K562 (cell line): ENCODE measurements around the gene PIK3R5. TPM values are rescaled to one million over a fixed set of nuclear protein-coding genes. Genes with fewer than 3 reads are reported as not detected.

Source experiments
- ATAC-seq: fragments of 200-7000 bp; cut with Tn5 transposase; 3 replicates; pipeline ENCODE4 v1.9.1; 2020; ENCODE audit warnings: moderate library complexity
- BruUV-seq: library from RNA; stranded (reverse); fragments of 400-500 nt; replicated peaks from 2 replicates; lab custom pipeline; 2021; lab: Mats Ljungman, UMichigan
- CTCF ChIA-PET: fragments of 300-600 bp; formaldehyde crosslinking; extraction: SDS; loops from one replicate; lab custom pipeline; 2021; ENCODE audit warnings: low intra/inter-chr PET ratio; lab: Yijun Ruan, JAX
- POLR2A ChIA-PET: fragments of 300-600, 350-650 bp; sonication (Branson Sonifier 250); formaldehyde crosslinking; extraction: SDS; loops from one replicate; lab custom pipeline; 2021; ENCODE audit warnings: antibody characterized with exemption, inconsistent platforms; lab: Yijun Ruan, JAX
- DNase-seq, 4 experiments: peaks; one replicate each; pipeline versions ENCODE4 v3.0.0 to v3.0.0-alpha.2; 2011 to 2018; ENCODE audit warnings: low spot score in 3 of 4, mixed read lengths in 3 of 4; ENCODE audit errors: extremely low read depth in 1 of 4
- FAIRE-seq: peaks from 2 replicates; lab custom pipeline; 2011; peaks lifted over from hg19 to GRCh38; lab: Jason Lieb, UNC
- H2AFZ ChIP-seq: 2 replicates; pipeline ENCODE4 v1.6.0; 2011; ENCODE audit warnings: low read depth, low read length, control low read depth, inconsistent platforms
- H3K27ac ChIP-seq: fragments of 200-600 bp; 3 replicates; pipeline ENCODE4 v1.8.0; 2011; ENCODE audit warnings: low read depth, mild to moderate bottlenecking, control low read depth, inconsistent platforms, low read length, moderate library complexity, mixed read lengths; ENCODE audit errors: extremely low read depth
- H3K27me3 ChIP-seq, 2 experiments: fragments of 300-600 bp in 1 of 2; 2 replicates in 1 of 2; 3 replicates in 1 of 2; pipeline versions ENCODE4 v1.6.0 to v1.8.0; 2011; ENCODE audit warnings: inconsistent platforms in 2 of 2, low read length in 2 of 2, mild to moderate bottlenecking in 1 of 2, mixed read lengths in 1 of 2, moderate library complexity in 1 of 2; ENCODE audit not compliant: control insufficient read depth in 2 of 2, insufficient read depth in 2 of 2
- H3K36me3 ChIP-seq: fragments of 300-600 bp; 3 replicates; pipeline ENCODE4 v1.8.0; 2011; ENCODE audit warnings: mild to moderate bottlenecking, low read length, inconsistent platforms; ENCODE audit not compliant: control insufficient read depth, insufficient read depth
- H3K4me1 ChIP-seq, 2 experiments: fragments of 200-600 bp in 1 of 2; replicated peaks in 1 of 2; 2 replicates in 1 of 2; 3 replicates in 1 of 2; pipeline versions ENCODE4 v1.5.1 to v1.8.0; 2011; ENCODE audit warnings: inconsistent platforms in 2 of 2, low read length in 2 of 2, mild to moderate bottlenecking in 1 of 2, mixed read lengths in 1 of 2, moderate library complexity in 1 of 2; ENCODE audit not compliant: control insufficient read depth in 2 of 2, insufficient read depth in 2 of 2
- H3K4me2 ChIP-seq: 2 replicates; pipeline ENCODE4 v1.6.1; 2011; ENCODE audit warnings: low read length, control low read depth, inconsistent platforms, mixed read lengths; ENCODE audit not compliant: insufficient read depth
- H3K4me3 ChIP-seq: fragments of 200-600 bp; sonication (generic), shearing (Covaris generic); 2 replicates; pipeline ENCODE4 v1.5.1; 2016; ENCODE audit warnings: control low read depth, inconsistent platforms
- H3K79me2 ChIP-seq: fragments of 200-600 bp; 3 replicates; pipeline ENCODE4 v1.8.0; 2011; ENCODE audit warnings: low read length, inconsistent platforms; ENCODE audit not compliant: control insufficient read depth, insufficient read depth
- H3K9ac ChIP-seq, 2 experiments: 2 replicates each; pipeline versions ENCODE4 v1.6.0 to v1.6.1; 2011; ENCODE audit warnings: low read depth in 2 of 2, low read length in 2 of 2, control low read depth in 1 of 2, inconsistent platforms in 1 of 2, mild to moderate bottlenecking in 1 of 2, mixed read lengths in 1 of 2; ENCODE audit not compliant: insufficient read depth in 1 of 2
- H3K9me1 ChIP-seq: one replicate; pipeline ENCODE4 v1.6.0; 2011; ENCODE audit warnings: inconsistent platforms, mild to moderate bottlenecking, low read length, moderate library complexity; ENCODE audit not compliant: control insufficient read depth, insufficient read depth
- H3K9me3 ChIP-seq: replicated peaks from 2 replicates; pipeline ENCODE4 v1.5.1; 2011; ENCODE audit warnings: low read depth, low read length, inconsistent platforms; ENCODE audit not compliant: control insufficient read depth, insufficient read depth
- H4K20me1 ChIP-seq: replicated peaks from 2 replicates; pipeline ENCODE4 v1.6.1; 2011; ENCODE audit warnings: low read length, inconsistent platforms, mixed read lengths; ENCODE audit not compliant: control insufficient read depth, insufficient read depth
- CBX1 ChIP-seq: sonication (generic); IDR thresholded peaks from 2 replicates; pipeline ENCODE4 v1.6.1; 2016; ENCODE audit warnings: antibody characterized with exemption, low read depth, mild to moderate bottlenecking
- CXXC5 ChIP-seq: fragments of 250-450 bp; sonication (Bioruptor Pico); IDR thresholded peaks from 2 replicates; pipeline ENCODE4 v1.8.0; 2022; ENCODE audit warnings: inconsistent platforms, mild to moderate bottlenecking, moderate library complexity
- HMGN3 ChIP-seq: IDR thresholded peaks from 2 replicates; pipeline ENCODE4 v1.6.1; 2011; ENCODE audit warnings: borderline replicate concordance, low read depth, mild to moderate bottlenecking, mixed read lengths, low read length; ENCODE audit not compliant: insufficient read length; ENCODE audit errors: extremely low read depth
- KDM5B ChIP-seq: fragments of 200-600 bp; sonication (generic); IDR thresholded peaks from 2 replicates; pipeline ENCODE4 v1.6.1; 2012; ENCODE audit warnings: low read depth, mild to moderate bottlenecking, moderate library complexity, low read length, control low read depth, inconsistent platforms; ENCODE audit not compliant: insufficient replicate concordance
- SP1 ChIP-seq: sonication (generic); formaldehyde crosslinking; IDR thresholded peaks from 2 replicates; pipeline ENCODE4 v1.8.1; 2022; ENCODE audit warnings: mild to moderate bottlenecking, missing genetic modification reagents
- ZFX ChIP-seq: sonication (generic); formaldehyde crosslinking; IDR thresholded peaks from 2 replicates; pipeline ENCODE4 v1.8.0; 2022; ENCODE audit warnings: mild to moderate bottlenecking, missing genetic modification reagents, moderate library complexity
- ZNF124 ChIP-seq: sonication (generic); formaldehyde crosslinking; IDR thresholded peaks from 2 replicates; pipeline ENCODE4 v1.8.1; 2022; ENCODE audit warnings: missing genetic modification reagents
- ZNF212 ChIP-seq: fragments of 450-650 bp; formaldehyde crosslinking; IDR thresholded peaks from 2 replicates; pipeline ENCODE4 v1.4.0; 2020; ENCODE audit warnings: mild to moderate bottlenecking
- WGBS: fragments of 100-300 bp; shearing (Covaris generic); methylation state at CpG from one replicate; pipeline ENCODE4 v1.1.6; 2016; ENCODE audit warnings: low coverage, mixed read lengths; ENCODE audit not compliant: insufficient coverage; ENCODE audit errors: missing lambda C conversion rate; 5-methylcytosine and 5-hydroxymethylcytosine counted together
- in situ Hi-C: fragments of 300-500 bp; cut with MboI; formaldehyde crosslinking; loops from 4 replicates; pipeline ENCODE4 v1.15.0; 2018; ENCODE audit warnings: inconsistent platforms, mixed read lengths
- intact Hi-C: fragments of 100-400 bp; cut with micrococcal nuclease; formaldehyde crosslinking; loops from 2 replicates; pipeline ENCODE4 v1.14.2; 2022
- polyA plus RNA-seq, 8 experiments: library from polyadenylated mRNA; depleted of rRNA in 4 of 8; stranded (reverse) in 5 of 8; unstranded in 3 of 8; fragments of >200 nt; fragmentation: Nextera tagmentation in 2 of 8; fragmentation: Illumina TruSeq in 1 of 8; extraction: Ambion mirVana in 2 of 8; extraction: Trizol in 1 of 8; gene quantifications; 2 replicates each; pipeline versions ENCODE4 v1.2.1 to v1.2.3, GENCODE V29; 2011 to 2014; ENCODE audit warnings: inconsistent platforms in 1 of 8, missing spikeins in 1 of 8
- total RNA-seq, 7 experiments: library from RNA; depleted of rRNA in 6 of 7; stranded (reverse); fragments of >200 nt in 6 of 7; fragmentation: Illumina TruSeq in 2 of 7; extraction: Trizol in 2 of 7; gene quantifications; 2 replicates each; pipeline versions ENCODE4 v1.2.1 to v1.2.3, GENCODE V29; 2011 to 2021; ENCODE audit warnings: low replicate concordance in 1 of 7
- TF ChIP-seq, protein P1 (sequence below): IDR thresholded peaks from 2 replicates; pipeline ENCODE4 v1.6.1; 2011; ENCODE audit not compliant: insufficient read length; ENCODE audit errors: extremely low read depth
- TF ChIP-seq, protein P2 (sequence below): sonication (generic); formaldehyde crosslinking; IDR thresholded peaks from 2 replicates; pipeline ENCODE4 v1.8.0; 2022; ENCODE audit warnings: mild to moderate bottlenecking, missing genetic modification reagents
- TF ChIP-seq, protein P3 (sequence below): fragments of 250-450 bp; sonication (Bioruptor Pico); IDR thresholded peaks from 2 replicates; pipeline ENCODE4 v1.4.0; 2020; ENCODE audit warnings: mild to moderate bottlenecking, moderate library complexity, borderline replicate concordance

The PIK3R5 gene
- total and polyA plus RNA-seq, 9 of the 15 experiments (the other 6 are each of a cell fraction or from before 2014, with no cell fraction given), result 0.01 to 0.38 TPM; not detected in 7

- in situ Hi-C loops, result loop anchor here (25.0 kb wide), 2 partner anchors 562 to 913 kb away; no protein-coding TSS in a partner anchor
- DNase-seq, result no peak
- no peak for ATAC-seq
- intact Hi-C loops, result no loop called here
- no TSS peak for BruUV-seq
- Histone ChIP-seq H3K4me1 (no peaks in the 10 kb centered on the region), H3K4me3 (no peak overlapping the region), H3K9me1 (no peaks in the 10 kb centered on the region), H3K36me3 (no peaks in the 10 kb centered on the region), H3K4me2 (no peak overlapping the region), H3K9ac (no peak overlapping the region), H2AFZ (no peak overlapping the region), H4K20me1 (no peaks in the 10 kb centered on the region), H3K79me2 (no peaks in the 10 kb centered on the region), H3K9me3 (no peaks in the 10 kb centered on the region), H3K27ac (no peak overlapping the region), H3K27me3 (no peaks in the 10 kb centered on the region)
- ChIA-PET POLR2A (interaction anchor here (0.6 kb wide), 1 partner anchor 557 kb away, joined by 3 read pairs; no protein-coding TSS in a partner anchor), CTCF (no interaction called here)
- TF ChIP-seq KDM5B (no peak), ZFX (CRISPR knock-in tag) (no peak), ZNF124 (CRISPR knock-in tag) (no peak), ZNF212 (CRISPR knock-in tag) (no peak), CXXC5 (CRISPR knock-in tag) (no peak), CBX1 (no peak), SP1 (CRISPR knock-in tag) (no peak), HMGN3 (no peak)
- TF ChIP-seq, protein P1, sequence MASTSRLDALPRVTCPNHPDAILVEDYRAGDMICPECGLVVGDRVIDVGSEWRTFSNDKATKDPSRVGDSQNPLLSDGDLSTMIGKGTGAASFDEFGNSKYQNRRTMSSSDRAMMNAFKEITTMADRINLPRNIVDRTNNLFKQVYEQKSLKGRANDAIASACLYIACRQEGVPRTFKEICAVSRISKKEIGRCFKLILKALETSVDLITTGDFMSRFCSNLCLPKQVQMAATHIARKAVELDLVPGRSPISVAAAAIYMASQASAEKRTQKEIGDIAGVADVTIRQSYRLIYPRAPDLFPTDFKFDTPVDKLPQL, result no peak
- TF ChIP-seq, protein P2, sequence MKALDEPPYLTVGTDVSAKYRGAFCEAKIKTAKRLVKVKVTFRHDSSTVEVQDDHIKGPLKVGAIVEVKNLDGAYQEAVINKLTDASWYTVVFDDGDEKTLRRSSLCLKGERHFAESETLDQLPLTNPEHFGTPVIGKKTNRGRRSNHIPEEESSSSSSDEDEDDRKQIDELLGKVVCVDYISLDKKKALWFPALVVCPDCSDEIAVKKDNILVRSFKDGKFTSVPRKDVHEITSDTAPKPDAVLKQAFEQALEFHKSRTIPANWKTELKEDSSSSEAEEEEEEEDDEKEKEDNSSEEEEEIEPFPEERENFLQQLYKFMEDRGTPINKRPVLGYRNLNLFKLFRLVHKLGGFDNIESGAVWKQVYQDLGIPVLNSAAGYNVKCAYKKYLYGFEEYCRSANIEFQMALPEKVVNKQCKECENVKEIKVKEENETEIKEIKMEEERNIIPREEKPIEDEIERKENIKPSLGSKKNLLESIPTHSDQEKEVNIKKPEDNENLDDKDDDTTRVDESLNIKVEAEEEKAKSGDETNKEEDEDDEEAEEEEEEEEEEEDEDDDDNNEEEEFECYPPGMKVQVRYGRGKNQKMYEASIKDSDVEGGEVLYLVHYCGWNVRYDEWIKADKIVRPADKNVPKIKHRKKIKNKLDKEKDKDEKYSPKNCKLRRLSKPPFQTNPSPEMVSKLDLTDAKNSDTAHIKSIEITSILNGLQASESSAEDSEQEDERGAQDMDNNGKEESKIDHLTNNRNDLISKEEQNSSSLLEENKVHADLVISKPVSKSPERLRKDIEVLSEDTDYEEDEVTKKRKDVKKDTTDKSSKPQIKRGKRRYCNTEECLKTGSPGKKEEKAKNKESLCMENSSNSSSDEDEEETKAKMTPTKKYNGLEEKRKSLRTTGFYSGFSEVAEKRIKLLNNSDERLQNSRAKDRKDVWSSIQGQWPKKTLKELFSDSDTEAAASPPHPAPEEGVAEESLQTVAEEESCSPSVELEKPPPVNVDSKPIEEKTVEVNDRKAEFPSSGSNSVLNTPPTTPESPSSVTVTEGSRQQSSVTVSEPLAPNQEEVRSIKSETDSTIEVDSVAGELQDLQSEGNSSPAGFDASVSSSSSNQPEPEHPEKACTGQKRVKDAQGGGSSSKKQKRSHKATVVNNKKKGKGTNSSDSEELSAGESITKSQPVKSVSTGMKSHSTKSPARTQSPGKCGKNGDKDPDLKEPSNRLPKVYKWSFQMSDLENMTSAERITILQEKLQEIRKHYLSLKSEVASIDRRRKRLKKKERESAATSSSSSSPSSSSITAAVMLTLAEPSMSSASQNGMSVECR (CRISPR knock-in tag), result no peak
- TF ChIP-seq, protein P3, sequence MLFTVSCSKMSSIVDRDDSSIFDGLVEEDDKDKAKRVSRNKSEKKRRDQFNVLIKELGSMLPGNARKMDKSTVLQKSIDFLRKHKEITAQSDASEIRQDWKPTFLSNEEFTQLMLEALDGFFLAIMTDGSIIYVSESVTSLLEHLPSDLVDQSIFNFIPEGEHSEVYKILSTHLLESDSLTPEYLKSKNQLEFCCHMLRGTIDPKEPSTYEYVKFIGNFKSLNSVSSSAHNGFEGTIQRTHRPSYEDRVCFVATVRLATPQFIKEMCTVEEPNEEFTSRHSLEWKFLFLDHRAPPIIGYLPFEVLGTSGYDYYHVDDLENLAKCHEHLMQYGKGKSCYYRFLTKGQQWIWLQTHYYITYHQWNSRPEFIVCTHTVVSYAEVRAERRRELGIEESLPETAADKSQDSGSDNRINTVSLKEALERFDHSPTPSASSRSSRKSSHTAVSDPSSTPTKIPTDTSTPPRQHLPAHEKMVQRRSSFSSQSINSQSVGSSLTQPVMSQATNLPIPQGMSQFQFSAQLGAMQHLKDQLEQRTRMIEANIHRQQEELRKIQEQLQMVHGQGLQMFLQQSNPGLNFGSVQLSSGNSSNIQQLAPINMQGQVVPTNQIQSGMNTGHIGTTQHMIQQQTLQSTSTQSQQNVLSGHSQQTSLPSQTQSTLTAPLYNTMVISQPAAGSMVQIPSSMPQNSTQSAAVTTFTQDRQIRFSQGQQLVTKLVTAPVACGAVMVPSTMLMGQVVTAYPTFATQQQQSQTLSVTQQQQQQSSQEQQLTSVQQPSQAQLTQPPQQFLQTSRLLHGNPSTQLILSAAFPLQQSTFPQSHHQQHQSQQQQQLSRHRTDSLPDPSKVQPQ (CRISPR knock-in tag), result no peak
- 3% methylated on average over 9 of the region's 9 CpGs for WGBS
- no peak for FAIRE-seq
Measured at GRCh38 chr17:8975091-8975725, 9.7 kb upstream of the PIK3R5 start.
